GM12865 (cell line): ENCODE data around the gene TVP23C.

Source experiments
- DNase-seq: peaks from one replicate; pipeline ENCODE4 v3.0.0; 2010; ENCODE audit warnings: low read depth
- H3K4me3 ChIP-seq: 2 replicates; pipeline ENCODE4 v1.5.1; 2011; ENCODE audit warnings: mild to moderate bottlenecking, low read depth, low read length, control low read depth
- CTCF ChIP-seq: IDR thresholded peaks from 2 replicates; pipeline ENCODE4 v1.5.1; 2011; ENCODE audit warnings: low read length, control low read depth, low read depth, inconsistent platforms; ENCODE audit not compliant: insufficient read depth; ENCODE audit errors: missing control alignments

Gene TVP23C

GRCh38 chr17:15480204-15480603 lies 83.1 kb downstream of the TVP23C start:
- H3K4me3 ChIP-seq, result no peak overlapping the region
- no peak for DNase-seq
- no peak for TF ChIP-seq CTCF

- no peak for DNase-seq
- TF ChIP-seq CTCF, result no peak
Measured at GRCh38 chr17:15479703-15480102, 83.6 kb downstream of the TVP23C start.

GRCh38 chr17:15478845-15479244 lies 84.4 kb downstream of the TVP23C start:
- TF ChIP-seq CTCF, result no peak
- H3K4me3 ChIP-seq, result no peak overlapping the region
- DNase-seq, result no peak

More at GRCh38 chr17:15479703-15480102, 83.6 kb downstream of the TVP23C start:
- no peak overlapping the region for H3K4me3 ChIP-seq

GRCh38 chr17:15475631-15476354 lies 87.5 kb downstream of the TVP23C start:
- DNase-seq, result no peak
- H3K4me3 ChIP-seq, result no peak overlapping the region
- no peak for TF ChIP-seq CTCF

- DNase-seq, result no peak
- TF ChIP-seq CTCF, result no peak
- no peak overlapping the region for H3K4me3 ChIP-seq
Measured at GRCh38 chr17:15472891-15473290, 90.4 kb downstream of the TVP23C start.

- DNase-seq, result no peak
- no peak overlapping the region for H3K4me3 ChIP-seq
- TF ChIP-seq CTCF, result no peak
Measured at GRCh38 chr17:15470536-15470935, 92.7 kb downstream of the TVP23C start.

- no peak for DNase-seq
- no peak for TF ChIP-seq CTCF
- H3K4me3 ChIP-seq, result no peak overlapping the region
Measured at GRCh38 chr17:15469260-15469659, 94.0 kb downstream of the TVP23C start.
